Endothelial cell of umbilical vein (primary cell): Measurements from ENCODE around the gene CTBS. TPM values are rescaled to one million over a fixed set of nuclear protein-coding genes. Genes with fewer than 3 reads are reported as not detected.

Experiments
- BruUV-seq: library from RNA; stranded (reverse); fragments of 400-500 nt; replicated peaks from 2 replicates; lab custom pipeline; 2021; lab: Mats Ljungman, UMichigan
- CTCF ChIA-PET: fragments of 300-600, 350-600 bp; sonication (Branson Sonifier 250); formaldehyde crosslinking; loops from one replicate; lab custom pipeline; 2021; ENCODE audit warnings: antibody characterized with exemption, inconsistent platforms; lab: Charles Lee
- POLR2A ChIA-PET: fragments of 300-600, 350-600 bp; sonication (Branson Sonifier 250); formaldehyde crosslinking; loops from one replicate; lab custom pipeline; 2021; ENCODE audit warnings: antibody characterized with exemption, inconsistent platforms; lab: Charles Lee
- DNase-seq: peaks from one replicate; pipeline ENCODE4 v3.0.0-alpha.2; 2011; ENCODE audit warnings: low read depth, low spot score
- FAIRE-seq: peaks from 2 replicates; lab custom pipeline; 2011; peaks lifted over from hg19 to GRCh38; lab: Jason Lieb, UNC
- H2AFZ ChIP-seq: 2 replicates; pipeline ENCODE4 v1.6.0; 2012; ENCODE audit warnings: low read depth, low read length, control low read depth, inconsistent platforms
- H3K27ac ChIP-seq: 2 replicates; pipeline ENCODE4 v1.5.1; 2011; ENCODE audit warnings: low read depth, mild to moderate bottlenecking, control low read depth, low read length, moderate library complexity; ENCODE audit not compliant: insufficient read depth
- H3K27me3 ChIP-seq, 2 experiments: 2 replicates each; pipeline versions ENCODE4 v1.6.0 to v1.6.1; 2011; ENCODE audit warnings: low read length in 2 of 2, mixed read lengths in 1 of 2; ENCODE audit not compliant: control insufficient read depth in 2 of 2, insufficient read depth in 2 of 2
- H3K36me3 ChIP-seq, 2 experiments: 2 replicates in 1 of 2; 3 replicates in 1 of 2; pipeline ENCODE4 v1.5.1; 2011; ENCODE audit warnings: low read length in 2 of 2, mild to moderate bottlenecking in 1 of 2, moderate library complexity in 1 of 2; ENCODE audit not compliant: control insufficient read depth in 2 of 2, insufficient read depth in 2 of 2; ENCODE audit errors: extremely low read depth in 1 of 2
- H3K4me1 ChIP-seq: 3 replicates; pipeline ENCODE4 v1.5.1; 2011; ENCODE audit warnings: mild to moderate bottlenecking, low read length; ENCODE audit not compliant: control insufficient read depth, insufficient read depth; ENCODE audit errors: extremely low read depth
- H3K4me2 ChIP-seq: 2 replicates; pipeline ENCODE4 v1.6.1; 2011; ENCODE audit warnings: low read length, control low read depth, mixed read lengths; ENCODE audit not compliant: insufficient read depth
- H3K4me3 ChIP-seq, 3 experiments: fragments of 200-600 bp in 1 of 3; sonication (generic), shearing (Covaris generic) in 1 of 3; replicated peaks in 1 of 3; 2 replicates each; pipeline ENCODE4 v1.5.1; 2011 to 2016; ENCODE audit warnings: control low read depth in 3 of 3, low read length in 3 of 3, mild to moderate bottlenecking in 2 of 3, inconsistent platforms in 1 of 3, low read depth in 1 of 3, moderate library complexity in 1 of 3; ENCODE audit not compliant: insufficient read depth in 1 of 3
- H3K79me2 ChIP-seq: 2 replicates; pipeline ENCODE4 v1.6.0; 2012; ENCODE audit warnings: low read length, inconsistent platforms; ENCODE audit not compliant: control insufficient read depth, insufficient read depth
- H3K9ac ChIP-seq: replicated peaks from 2 replicates; pipeline ENCODE3; 2011; ENCODE audit warnings: low read length, control low read depth; ENCODE audit not compliant: insufficient read depth; ENCODE audit errors: extremely low read depth
- H3K9me1 ChIP-seq: replicated peaks from 3 replicates; pipeline ENCODE4 v1.6.0; 2011; ENCODE audit warnings: mild to moderate bottlenecking, low read length; ENCODE audit not compliant: control insufficient read depth, insufficient read depth; ENCODE audit errors: extremely low read depth
- H3K9me3 ChIP-seq: replicated peaks from 2 replicates; pipeline ENCODE4 v1.5.1; 2012; ENCODE audit warnings: low read length, inconsistent platforms; ENCODE audit not compliant: control insufficient read depth, insufficient read depth
- H4K20me1 ChIP-seq: replicated peaks from 2 replicates; pipeline ENCODE3; 2011; ENCODE audit warnings: mild to moderate bottlenecking, low read length; ENCODE audit not compliant: control insufficient read depth, insufficient read depth; ENCODE audit errors: extremely low read depth
- EZH2 ChIP-seq: IDR thresholded peaks from 2 replicates; pipeline ENCODE4 v1.6.1; 2012; ENCODE audit warnings: borderline replicate concordance, low read depth, mild to moderate bottlenecking, moderate library complexity, low read length, inconsistent platforms; ENCODE audit not compliant: severe bottlenecking
- FOS ChIP-seq: IDR thresholded peaks from 2 replicates; pipeline ENCODE4 v1.6.1; 2011; ENCODE audit warnings: mild to moderate bottlenecking, low read length, moderate library complexity, borderline replicate concordance; ENCODE audit not compliant: insufficient read depth
- GATA2 ChIP-seq: IDR thresholded peaks from 2 replicates; pipeline ENCODE4 v1.7.0; 2011; ENCODE audit warnings: low read depth, mild to moderate bottlenecking, moderate library complexity, mixed read lengths, low read length; ENCODE audit not compliant: insufficient read length, insufficient read depth
- JUN ChIP-seq: IDR thresholded peaks from 2 replicates; pipeline ENCODE4 v1.6.1; 2011; ENCODE audit warnings: borderline replicate concordance, low read depth; ENCODE audit not compliant: insufficient read length, insufficient read depth
- MYC ChIP-seq: IDR thresholded peaks from one replicate; pipeline ENCODE4 v1.6.1; 2011; ENCODE audit warnings: mild to moderate bottlenecking, low read depth, low read length
- POLR2A ChIP-seq: IDR thresholded peaks from 2 replicates; pipeline ENCODE4 v1.6.1; 2012; ENCODE audit warnings: low read depth, mild to moderate bottlenecking, control low read depth, low read length
- POLR2AphosphoS5 ChIP-seq: IDR thresholded peaks from 2 replicates; pipeline ENCODE4 v1.6.1; 2012; ENCODE audit warnings: low read depth, mild to moderate bottlenecking, control low read depth, low read length, moderate library complexity; ENCODE audit not compliant: insufficient read depth
- dilution Hi-C: fragments of 300-500 bp; cut with MboI; formaldehyde crosslinking; loops from one replicate; pipeline ENCODE4 v1.15.0; 2019; ENCODE audit warnings: low sequenced_read_pairs; ENCODE audit not compliant: extremely low pct_ligation_motif_present
- intact Hi-C: fragments of 100-400 bp; cut with micrococcal nuclease; formaldehyde crosslinking; loops from one replicate; pipeline ENCODE4 v1.10.0; 2022
- polyA plus RNA-seq, 4 experiments: library from polyadenylated mRNA; depleted of rRNA in 3 of 4; stranded (reverse) in 3 of 4; unstranded in 1 of 4; fragments of >200 nt; gene quantifications; 2 replicates each; pipeline versions ENCODE4 v1.2.1 to v1.2.3, GENCODE V29; 2011 to 2012; ENCODE audit warnings: missing spikeins in 1 of 4
- total RNA-seq: library from RNA; stranded (reverse); gene quantifications from 2 replicates; pipeline ENCODE4 v1.2.3, GENCODE V29; 2021
- TF ChIP-seq, protein P1 (sequence below), 2 donors: IDR thresholded peaks; 1 replicate in 1 of 2; 2 replicates in 1 of 2; pipeline ENCODE4 v1.5.1; 2011; ENCODE audit warnings: low read length in 2 of 2, mild to moderate bottlenecking in 2 of 2, moderate library complexity in 2 of 2, control low read depth in 1 of 2, inconsistent platforms in 1 of 2, low read depth in 1 of 2; ENCODE audit not compliant: insufficient read depth in 1 of 2; ENCODE audit errors: extremely low read depth in 1 of 2
- TF ChIP-seq, protein P2 (sequence below): IDR thresholded peaks from 2 replicates; pipeline ENCODE4 v1.6.1; 2011; ENCODE audit not compliant: insufficient read depth, insufficient read length

CTBS gene
- total and polyA plus RNA-seq, 2 donors (not counting 3 experiments of a cell fraction or from before 2014, with no cell fraction given) = 11.4 to 14.3 TPM

DNA sequence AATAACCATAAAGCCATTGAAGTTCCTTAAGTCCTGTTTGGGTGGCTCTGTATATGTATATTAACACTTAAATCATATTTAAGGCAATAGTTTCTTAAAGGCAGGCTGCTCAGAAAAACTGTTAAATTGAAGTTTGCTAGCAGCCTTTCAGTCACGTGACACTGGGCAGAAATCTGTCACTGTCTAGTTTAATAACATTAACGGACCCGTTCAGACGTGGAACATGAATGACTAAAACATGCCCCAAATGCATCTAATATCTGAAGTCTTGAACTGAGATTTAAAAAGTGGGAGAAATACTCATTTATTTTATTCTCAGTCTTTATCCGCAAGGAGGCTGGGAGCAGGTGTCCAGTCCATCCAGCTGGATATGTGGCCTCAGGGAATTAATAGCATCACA, 71.3 kb downstream of the CTBS start:
- intact Hi-C loops = loop anchor here (10.0 kb wide), 1 partner anchor 772 kb away; the partner anchor contains the start of gene BCL10
- POLR2A ChIA-PET = interaction anchor here (1.5 kb wide), 1 partner anchor 71 kb away, joined by 4 read pairs; the partner anchor contains the start of gene CTBS
- no peaks in the 10 kb centered on the region for H3K9me1 ChIP-seq
- peaks cover 3% of the 10 kb centered on the region for H4K20me1 ChIP-seq
- H3K27me3 ChIP-seq = no peaks in the 10 kb centered on the region
- no peak overlapping the region for H3K9ac ChIP-seq
- H2AFZ ChIP-seq = no peak overlapping the region
- H3K4me3 ChIP-seq = no peak overlapping the region
- FAIRE-seq (no peak), DNase-seq (no peak)
- no TSS peak for BruUV-seq
- H3K36me3 ChIP-seq = peaks cover 0 to 13% of the 10 kb centered on the region in 2 experiments
- dilution Hi-C loops = no loop called here
- H3K4me2 ChIP-seq = peak overlapping the region; percentile 100
- H3K79me2 ChIP-seq = peaks cover 66% of the 10 kb centered on the region
- H3K9me3 ChIP-seq = no peaks in the 10 kb centered on the region
- no peak for TF ChIP-seq MYC
- no peak for TF ChIP-seq FOS
- TF ChIP-seq POLR2AphosphoS5 = no peak
- no peak for TF ChIP-seq EZH2
- no peak for TF ChIP-seq GATA2
- no peak for TF ChIP-seq POLR2A
- TF ChIP-seq, protein P1, sequence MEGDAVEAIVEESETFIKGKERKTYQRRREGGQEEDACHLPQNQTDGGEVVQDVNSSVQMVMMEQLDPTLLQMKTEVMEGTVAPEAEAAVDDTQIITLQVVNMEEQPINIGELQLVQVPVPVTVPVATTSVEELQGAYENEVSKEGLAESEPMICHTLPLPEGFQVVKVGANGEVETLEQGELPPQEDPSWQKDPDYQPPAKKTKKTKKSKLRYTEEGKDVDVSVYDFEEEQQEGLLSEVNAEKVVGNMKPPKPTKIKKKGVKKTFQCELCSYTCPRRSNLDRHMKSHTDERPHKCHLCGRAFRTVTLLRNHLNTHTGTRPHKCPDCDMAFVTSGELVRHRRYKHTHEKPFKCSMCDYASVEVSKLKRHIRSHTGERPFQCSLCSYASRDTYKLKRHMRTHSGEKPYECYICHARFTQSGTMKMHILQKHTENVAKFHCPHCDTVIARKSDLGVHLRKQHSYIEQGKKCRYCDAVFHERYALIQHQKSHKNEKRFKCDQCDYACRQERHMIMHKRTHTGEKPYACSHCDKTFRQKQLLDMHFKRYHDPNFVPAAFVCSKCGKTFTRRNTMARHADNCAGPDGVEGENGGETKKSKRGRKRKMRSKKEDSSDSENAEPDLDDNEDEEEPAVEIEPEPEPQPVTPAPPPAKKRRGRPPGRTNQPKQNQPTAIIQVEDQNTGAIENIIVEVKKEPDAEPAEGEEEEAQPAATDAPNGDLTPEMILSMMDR (IDR thresholded peaks at IDR 0.05; ENCODE audit: extremely low read depth in 1 of 2, insufficient read depth in 1 of 2, low read depth in 1 of 2, low read length in 2 of 2) = no peak
- TF ChIP-seq, protein P2, sequence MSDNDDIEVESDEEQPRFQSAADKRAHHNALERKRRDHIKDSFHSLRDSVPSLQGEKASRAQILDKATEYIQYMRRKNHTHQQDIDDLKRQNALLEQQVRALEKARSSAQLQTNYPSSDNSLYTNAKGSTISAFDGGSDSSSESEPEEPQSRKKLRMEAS = no peak
- TF ChIP-seq JUN = no peak
- CTCF ChIA-PET = interaction anchor here (0.9 to 4.4 kb wide), 4 partner anchors 12 to 269 kb away, joined by 3 to 37 read pairs (median 5); no protein-coding TSS in a partner anchor
- no peak overlapping the region for H3K27ac ChIP-seq
- H3K4me1 ChIP-seq = peaks cover 25% of the 10 kb centered on the region

Other genes with a start within 250 kb of the CTBS start
- gene DNASE2B, start 176.0 kb downstream of the CTBS start, total RNA-seq = not detected in 2 replicates
- gene DNASE2B, start 176.0 kb downstream of the CTBS start, polyA plus RNA-seq = not detected in 2 replicates
- gene RPF1, start 95.2 kb downstream of the CTBS start, total RNA-seq = 32.6 and 34.3 TPM in 2 replicates
- 10.9 and 15.3 TPM in 2 replicates for gene RPF1, start 95.2 kb downstream of the CTBS start, polyA plus RNA-seq
- gene SPATA1, start 68.1 kb downstream of the CTBS start, total RNA-seq = 1.7 and 2.6 TPM in 2 replicates
- 1.8 TPM in 1 of 2 replicates, not detected in the other for gene SPATA1, start 68.1 kb downstream of the CTBS start, polyA plus RNA-seq
- gene GNG5, start 67.9 kb downstream of the CTBS start, total RNA-seq = 172 and 175 TPM in 2 replicates
- 143 and 145 TPM in 2 replicates for gene GNG5, start 67.9 kb downstream of the CTBS start, polyA plus RNA-seq
- gene SSX2IP, start 116.0 kb upstream of the CTBS start, total RNA-seq = 6.9 and 8.4 TPM in 2 replicates
- 0.60 and 0.77 TPM in 2 replicates for gene SSX2IP, start 116.0 kb upstream of the CTBS start, polyA plus RNA-seq